ENCODE results near the gene TNS1. TPM values are rescaled to one million over a fixed set of nuclear protein-coding genes. Genes with fewer than 3 reads are reported as not detected.

Gene TNS1
- total and polyA plus RNA-seq, 5 donors: 243 to 647 (median 513) TPM

DNA sequence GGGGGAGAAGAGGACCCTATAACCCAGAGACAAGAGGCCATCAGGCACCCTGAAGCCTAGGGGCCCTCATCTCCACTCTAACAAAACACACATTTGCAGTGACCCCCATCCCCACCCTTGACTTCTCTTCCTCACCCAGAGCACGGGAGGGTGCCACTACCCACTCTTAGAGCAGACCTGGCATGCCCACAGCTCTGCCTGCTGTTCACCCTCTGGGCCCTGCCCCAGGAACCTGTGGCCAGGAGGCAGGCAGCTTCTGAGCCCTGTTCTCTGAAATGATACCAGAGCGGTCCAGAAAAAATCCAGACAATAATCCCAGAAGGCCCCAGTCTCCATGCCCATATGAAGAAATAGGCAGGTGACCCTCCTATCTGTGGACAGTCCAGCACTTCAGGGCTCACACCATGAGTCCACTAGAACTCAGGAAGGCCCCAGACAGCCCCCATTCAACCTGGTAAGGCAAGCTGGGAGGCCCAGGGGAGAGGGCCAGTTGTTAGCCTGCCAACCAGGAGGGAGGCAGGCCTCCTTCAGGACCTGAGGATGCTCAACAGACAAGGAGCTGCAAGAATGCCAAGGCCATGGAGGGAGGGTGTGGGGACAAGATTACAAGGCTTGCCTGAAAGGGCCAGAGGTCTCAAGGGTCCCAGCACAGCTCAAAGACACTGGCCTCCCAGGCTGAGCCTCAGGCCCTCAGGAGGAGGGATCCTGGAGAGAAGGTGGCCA, 75.0 kb downstream of the TNS1 start:
- Histone ChIP-seq H3K4me1 (ENCODE audit: control insufficient read depth, insufficient read depth, low read length) (peaks cover 66% of the 10 kb centered on the region), H3K9me3 (ENCODE audit: control insufficient read depth, low read length) (no peaks in the 10 kb centered on the region), H3K27ac (ENCODE audit: low read length) (peak overlapping the region; percentile 96), H3K4me3 (ENCODE audit: low read length) (no peak overlapping the region), H3K27me3 (ENCODE audit: control insufficient read depth, insufficient read depth) (no peaks in the 10 kb centered on the region)
- intact Hi-C loops (cut with DNase I): no loop called here
- ATAC-seq: peak in 1 of 2 donors; percentile 0
- WGBS: 54% methylated on average over 2 of the region's 2 CpGs
- DNase-seq: peak in 1 of 3 donors; percentile 55

DNA sequence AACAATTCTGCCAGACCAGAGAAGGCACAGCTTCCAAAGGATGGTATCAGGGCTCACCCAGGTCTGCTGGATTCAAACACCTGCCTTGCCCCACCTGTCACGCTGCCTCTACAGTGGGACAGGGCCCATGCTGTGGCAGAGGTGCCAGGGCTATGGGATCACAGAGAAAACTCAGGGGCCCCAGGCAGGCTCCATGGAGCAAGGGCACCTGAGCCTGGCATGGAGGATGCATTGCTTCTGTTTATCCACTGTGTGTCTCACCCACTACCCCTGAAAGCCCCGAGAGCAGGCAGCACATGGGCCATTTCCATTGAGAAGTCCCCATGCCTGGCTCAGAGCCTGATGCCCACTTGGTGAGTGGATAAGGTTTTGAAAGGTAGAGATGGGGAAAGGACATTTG, 76.0 kb downstream of the TNS1 start:
- peak overlapping the region; percentile 96 for H3K27ac ChIP-seq (ENCODE audit: low read length)
- peaks cover 66% of the 10 kb centered on the region for H3K4me1 ChIP-seq (ENCODE audit: control insufficient read depth, insufficient read depth, low read length)
- no peak for ATAC-seq
- H3K9me3 ChIP-seq (ENCODE audit: control insufficient read depth, low read length): no peaks in the 10 kb centered on the region
- no peaks in the 10 kb centered on the region for H3K27me3 ChIP-seq (ENCODE audit: control insufficient read depth, insufficient read depth)
- 89% methylated on average over 2 of the region's 2 CpGs for WGBS
- intact Hi-C loops (cut with DNase I): no loop called here
- DNase-seq: peak in 1 of 3 donors; percentile 43
- no peak overlapping the region for H3K4me3 ChIP-seq (ENCODE audit: low read length)

- peak overlapping the region; percentile 70 for H3K27ac ChIP-seq (ENCODE audit: low read length)
- no peak overlapping the region for H3K4me3 ChIP-seq (ENCODE audit: low read length)
- intact Hi-C loops (cut with DNase I): no loop called here
- no peaks in the 10 kb centered on the region for H3K27me3 ChIP-seq (ENCODE audit: control insufficient read depth, insufficient read depth)
- peak in 2 of 3 donors; percentile 4 to 7 for DNase-seq
- H3K9me3 ChIP-seq (ENCODE audit: control insufficient read depth, low read length): no peaks in the 10 kb centered on the region
- no peak for ATAC-seq
- WGBS: 88% methylated on average over 5 of the region's 5 CpGs
- peaks cover 67% of the 10 kb centered on the region for H3K4me1 ChIP-seq (ENCODE audit: control insufficient read depth, insufficient read depth, low read length)
Measured at GRCh38 chr2:217924346-217924901, 78.4 kb downstream of the TNS1 start.

DNA sequence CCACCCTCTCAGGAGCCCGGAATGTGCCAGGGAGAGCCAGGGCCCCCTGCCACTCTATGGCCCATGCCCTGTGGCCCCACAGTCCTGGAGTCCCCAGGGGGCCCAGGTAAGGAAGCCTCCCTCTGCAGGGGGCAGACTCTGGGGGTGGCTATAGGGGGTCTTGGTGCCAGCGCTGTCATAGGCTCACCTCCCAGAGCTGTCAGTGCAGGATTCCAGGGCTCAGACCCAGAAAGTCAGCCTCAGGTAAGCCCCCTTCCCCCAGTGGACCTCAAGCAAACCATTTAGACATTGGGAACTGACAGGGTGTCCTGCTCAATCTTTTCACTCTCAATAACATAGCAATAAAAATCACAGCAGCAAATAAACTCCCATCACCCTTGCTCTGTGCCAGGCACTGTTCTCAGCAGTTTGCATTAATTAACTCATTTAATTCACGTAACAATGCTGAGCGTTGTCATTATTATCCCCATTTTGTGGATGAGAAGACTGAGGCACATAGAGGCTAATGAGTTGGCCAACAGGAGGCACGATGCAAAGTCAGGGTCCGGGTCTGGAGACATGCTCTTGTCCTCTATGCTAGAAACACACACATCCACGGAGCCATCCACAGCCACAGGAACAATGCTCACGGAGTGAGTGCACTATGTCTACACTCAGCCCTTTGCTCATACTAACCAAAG, 79.6 kb downstream of the TNS1 start:
- Histone ChIP-seq H3K4me3 (ENCODE audit: low read length) (no peak overlapping the region), H3K27ac (ENCODE audit: low read length) (peak overlapping the region; percentile 70), H3K9me3 (ENCODE audit: control insufficient read depth, low read length) (no peaks in the 10 kb centered on the region), H3K4me1 (ENCODE audit: control insufficient read depth, insufficient read depth, low read length) (peaks cover 63% of the 10 kb centered on the region), H3K27me3 (ENCODE audit: control insufficient read depth, insufficient read depth) (no peaks in the 10 kb centered on the region)
- WGBS: 77% methylated on average over 8 of the region's 8 CpGs
- intact Hi-C loops (cut with DNase I): no loop called here
- DNase-seq (peak in 2 of 3 donors; percentile 7 to 27), ATAC-seq (peak; percentile 2 to 5)

DNA sequence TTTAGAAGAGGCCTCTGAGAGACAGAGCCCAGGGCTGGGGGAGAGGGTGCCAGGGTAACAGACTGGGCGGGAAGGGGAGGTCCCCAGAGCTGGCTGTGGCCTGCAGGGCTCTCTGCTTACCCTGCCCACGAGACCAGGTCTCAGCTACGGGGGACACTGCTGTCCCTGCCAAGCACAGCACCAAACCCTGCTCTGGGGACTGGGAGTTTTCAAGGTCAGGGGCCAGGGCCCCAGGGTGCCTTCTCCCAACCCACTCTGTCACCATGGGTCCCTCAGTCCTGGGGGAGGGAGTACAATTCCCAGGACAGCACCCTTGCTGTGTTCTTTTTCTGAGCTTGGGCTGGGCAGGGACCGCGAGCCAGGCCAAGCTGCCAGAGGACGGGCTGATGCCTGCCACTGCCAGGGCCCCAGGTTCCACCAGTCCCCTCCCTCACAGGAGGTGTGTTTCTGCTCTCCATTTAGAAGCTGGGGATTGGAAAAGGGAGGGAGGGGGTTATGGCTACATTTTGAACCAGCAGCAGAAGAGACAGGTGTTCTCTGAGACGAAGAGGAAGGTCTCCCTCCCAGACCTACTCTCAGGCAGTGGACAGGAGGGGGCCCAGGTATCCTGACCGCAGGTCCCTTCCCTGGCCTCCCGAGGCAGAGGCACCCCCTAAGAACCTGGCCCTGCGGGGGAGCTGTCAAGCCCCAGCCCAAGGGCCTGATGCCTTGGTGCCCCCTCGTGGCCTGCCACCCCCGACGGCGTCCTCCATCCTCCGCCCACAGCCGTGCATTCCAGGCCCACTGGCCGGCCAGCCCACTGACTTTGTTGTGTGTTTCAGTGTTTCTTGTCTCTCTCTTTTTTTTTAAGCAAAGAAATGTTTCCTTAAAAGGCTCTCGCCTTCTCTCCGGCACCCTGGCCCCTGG, 80.4 kb downstream of the TNS1 start:
- H3K27me3 ChIP-seq (ENCODE audit: control insufficient read depth, insufficient read depth): no peaks in the 10 kb centered on the region
- intact Hi-C loops (cut with DNase I): no loop called here
- H3K27ac ChIP-seq (ENCODE audit: low read length): peak overlapping the region; percentile 70
- peaks cover 61% of the 10 kb centered on the region for H3K4me1 ChIP-seq (ENCODE audit: control insufficient read depth, insufficient read depth, low read length)
- H3K9me3 ChIP-seq (ENCODE audit: control insufficient read depth, low read length): no peaks in the 10 kb centered on the region
- no peak overlapping the region for H3K4me3 ChIP-seq (ENCODE audit: low read length)
- DNase-seq (peak; percentile 60 to 87 (median 82)), ATAC-seq (peak; percentile 43 to 54)
- 28% methylated on average over 19 of the region's 19 CpGs for WGBS

- peak overlapping the region; percentile 70 for H3K27ac ChIP-seq (ENCODE audit: low read length)
- WGBS: 35% methylated on average over 8 of the region's 8 CpGs
- ATAC-seq (peak; percentile 60 to 70), DNase-seq (peak; percentile 59 to 88 (median 88))
- H3K4me1 ChIP-seq (ENCODE audit: control insufficient read depth, insufficient read depth, low read length): peaks cover 63% of the 10 kb centered on the region
- H3K9me3 ChIP-seq (ENCODE audit: control insufficient read depth, low read length): no peaks in the 10 kb centered on the region
- no peak overlapping the region for H3K4me3 ChIP-seq (ENCODE audit: low read length)
- intact Hi-C loops (cut with DNase I): no loop called here
- H3K27me3 ChIP-seq (ENCODE audit: control insufficient read depth, insufficient read depth): no peaks in the 10 kb centered on the region
Measured at GRCh38 chr2:217920879-217921603, 81.8 kb downstream of the TNS1 start.

DNA sequence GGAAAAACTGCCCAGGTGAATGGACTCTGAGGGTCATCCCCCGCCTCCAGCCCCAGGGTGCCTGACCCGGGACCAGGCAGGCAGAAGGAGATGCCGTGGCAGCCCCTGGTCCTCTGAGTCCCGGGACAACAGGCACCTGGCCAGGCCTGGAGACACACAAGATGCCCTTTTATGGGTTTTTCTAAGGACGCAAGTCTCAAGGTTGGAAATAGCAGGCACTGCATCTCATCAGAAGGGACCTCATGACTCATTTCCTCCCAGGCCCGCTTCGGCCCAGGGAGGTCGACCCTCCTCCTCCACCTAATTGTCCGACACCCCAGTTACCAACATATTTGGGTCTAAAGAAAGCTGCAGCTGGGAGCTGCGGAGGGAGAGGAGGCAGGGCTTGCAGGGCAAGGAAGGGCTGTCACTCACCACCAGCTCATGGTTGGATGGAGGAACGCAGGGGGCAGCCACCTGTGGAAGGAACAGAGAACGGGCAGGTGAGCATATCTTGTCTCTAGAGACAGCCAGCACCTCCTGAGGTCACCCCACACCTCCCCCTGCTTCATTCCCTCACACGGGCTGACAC, 82.9 kb downstream of the TNS1 start:
- intact Hi-C loops (cut with DNase I): no loop called here
- ATAC-seq: peak in 1 of 2 donors; percentile 25
- DNase-seq: peak; percentile 56 to 72 (median 67)
- whole genome bisulfite sequencing: 31% methylated on average over 13 of the region's 13 CpGs
- peak overlapping the region; percentile 81 for H3K27ac ChIP-seq (ENCODE audit: low read length)
- no peak overlapping the region for H3K4me3 ChIP-seq (ENCODE audit: low read length)
- H3K27me3 ChIP-seq (ENCODE audit: control insufficient read depth, insufficient read depth): no peaks in the 10 kb centered on the region
- no peaks in the 10 kb centered on the region for H3K9me3 ChIP-seq (ENCODE audit: control insufficient read depth, low read length)
- peaks cover 72% of the 10 kb centered on the region for H3K4me1 ChIP-seq (ENCODE audit: control insufficient read depth, insufficient read depth, low read length)

- WGBS: 88% methylated on average over 8 of the region's 8 CpGs
- intact Hi-C loops (cut with DNase I): no loop called here
- DNase-seq (peak; percentile 15 to 53 (median 53)), ATAC-seq (no peak)
- H3K4me1 ChIP-seq (ENCODE audit: control insufficient read depth, insufficient read depth, low read length): peaks cover 74% of the 10 kb centered on the region
- no peak overlapping the region for H3K4me3 ChIP-seq (ENCODE audit: low read length)
- H3K9me3 ChIP-seq (ENCODE audit: control insufficient read depth, low read length): no peaks in the 10 kb centered on the region
- H3K27me3 ChIP-seq (ENCODE audit: control insufficient read depth, insufficient read depth): no peaks in the 10 kb centered on the region
- H3K27ac ChIP-seq (ENCODE audit: low read length): peak overlapping the region; percentile 81
Measured at GRCh38 chr2:217919204-217919603, 83.6 kb downstream of the TNS1 start.

DNA sequence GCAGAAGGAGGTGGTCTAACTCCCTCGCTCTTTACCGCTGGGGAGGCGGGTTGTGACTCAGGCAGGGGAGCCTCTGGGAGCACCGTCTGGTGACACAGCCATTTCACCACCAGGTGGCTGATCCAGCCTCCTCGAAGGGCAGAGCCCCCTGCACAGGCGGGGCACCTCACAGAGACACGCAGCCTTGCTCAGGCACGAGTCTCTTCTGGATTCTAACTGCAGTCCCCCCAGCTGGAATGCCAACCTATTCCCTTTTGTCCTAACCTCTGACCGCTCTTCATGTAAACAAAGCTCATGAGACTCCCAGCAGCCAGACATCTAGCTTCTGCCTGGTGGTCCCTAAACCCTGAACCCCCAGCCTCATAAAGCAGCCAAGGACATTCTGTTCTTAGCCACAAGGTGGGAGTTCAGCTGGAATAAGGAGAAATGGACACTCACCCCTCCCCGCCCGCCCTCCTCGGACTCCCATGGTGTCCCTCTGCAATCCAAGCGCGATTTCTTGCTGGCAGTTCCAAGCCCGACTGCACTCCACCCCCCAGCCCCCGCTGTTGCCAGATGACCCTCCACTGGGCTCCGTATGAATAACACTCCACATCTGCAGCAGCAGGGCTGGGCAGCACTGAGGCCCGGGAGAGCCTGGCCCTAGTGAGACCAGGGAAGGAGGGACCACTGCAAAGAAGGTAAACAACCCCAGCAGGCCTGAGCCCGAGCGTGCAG, 84.3 kb downstream of the TNS1 start:
- Histone ChIP-seq H3K27me3 (ENCODE audit: control insufficient read depth, insufficient read depth) (no peaks in the 10 kb centered on the region), H3K4me3 (ENCODE audit: low read length) (no peak overlapping the region), H3K9me3 (ENCODE audit: control insufficient read depth, low read length) (no peaks in the 10 kb centered on the region), H3K4me1 (ENCODE audit: control insufficient read depth, insufficient read depth, low read length) (peaks cover 74% of the 10 kb centered on the region), H3K27ac (ENCODE audit: low read length) (peak overlapping the region; percentile 81)
- intact Hi-C loops (cut with DNase I): no loop called here
- DNase-seq: peak; percentile 59 to 83 (median 78)
- no peak for ATAC-seq
- 43% methylated on average over 20 of the region's 20 CpGs for WGBS
